SK-N-SH treated with all-trans-retinoic acid at 6 μM for 48 hours (cell line): ENCODE measurements around the gene SLC35F3.

ENCODE experiments used
- ATAC-seq: fragments of 200-7000 bp; cut with Tn5 transposase; 3 replicates; pipeline ENCODE4 v1.9.1; 2020; ENCODE audit warnings: mild to moderate bottlenecking, moderate library complexity
- ARNTL ChIP-seq: fragments of 450-650 bp; formaldehyde crosslinking; IDR thresholded peaks from 2 replicates; pipeline ENCODE4 v1.5.0; 2020; ENCODE audit warnings: low read depth, mild to moderate bottlenecking, moderate library complexity, borderline replicate concordance
- BACH2 ChIP-seq: fragments of 250-450 bp; sonication (Bioruptor Pico); IDR thresholded peaks from 2 replicates; pipeline ENCODE4 v1.9.0; 2021; ENCODE audit warnings: mild to moderate bottlenecking, borderline replicate concordance
- CSDC2 ChIP-seq: fragments of 250-450 bp; sonication (Bioruptor Pico); IDR thresholded peaks from 2 replicates; pipeline ENCODE4 v1.5.0; 2020; ENCODE audit warnings: mild to moderate bottlenecking, moderate library complexity
- ESRRG ChIP-seq: fragments of 250-450 bp; sonication (Bioruptor Pico); IDR thresholded peaks from 2 replicates; pipeline ENCODE4 v1.6.1; 2021; ENCODE audit warnings: mild to moderate bottlenecking
- GLIS3 ChIP-seq: fragments of 250-450 bp; sonication (Bioruptor Pico); IDR thresholded peaks from 2 replicates; pipeline ENCODE4 v1.5.0; 2020; ENCODE audit warnings: mild to moderate bottlenecking, moderate library complexity
- ISL1 ChIP-seq: fragments of 250-450 bp; sonication (Bioruptor Pico); IDR thresholded peaks from 2 replicates; pipeline ENCODE4 v2.1.2; 2022; ENCODE audit warnings: mild to moderate bottlenecking, moderate library complexity
- OSR1 ChIP-seq: fragments of 250-450 bp; sonication (Bioruptor Pico); IDR thresholded peaks from 2 replicates; pipeline ENCODE4 v1.8.0; 2022; ENCODE audit warnings: moderate library complexity, mild to moderate bottlenecking, inconsistent platforms
- PPARA ChIP-seq: fragments of 250-450 bp; sonication (Bioruptor Pico); IDR thresholded peaks from 2 replicates; pipeline ENCODE4 v1.5.0; 2020; ENCODE audit warnings: mild to moderate bottlenecking, borderline replicate concordance
- RARB ChIP-seq: fragments of 250-450 bp; sonication (Bioruptor Pico); IDR thresholded peaks from 2 replicates; pipeline ENCODE4 v1.8.0; 2021; ENCODE audit warnings: mild to moderate bottlenecking, moderate library complexity
- SNAI2 ChIP-seq: fragments of 250-450 bp; sonication (Bioruptor Pico); IDR thresholded peaks from 2 replicates; pipeline ENCODE4 v1.5.0; 2020; ENCODE audit warnings: mild to moderate bottlenecking, moderate library complexity
- TCF4 ChIP-seq: fragments of 250-450 bp; sonication (Bioruptor Pico); IDR thresholded peaks from 2 replicates; pipeline ENCODE4 v1.8.0; 2021; ENCODE audit warnings: mild to moderate bottlenecking, moderate library complexity, borderline replicate concordance
- TOX ChIP-seq: fragments of 250-450 bp; sonication (Bioruptor Pico); IDR thresholded peaks from 2 replicates; pipeline ENCODE4 v1.8.0; 2021; ENCODE audit warnings: mild to moderate bottlenecking, moderate library complexity, borderline replicate concordance
- ZC3H10 ChIP-seq: fragments of 250-450 bp; sonication (Bioruptor Pico); IDR thresholded peaks from 2 replicates; pipeline ENCODE4 v1.5.1; 2021; ENCODE audit warnings: mild to moderate bottlenecking, moderate library complexity
- ZFP3 ChIP-seq: fragments of 250-450 bp; sonication (Bioruptor Pico); IDR thresholded peaks from 2 replicates; pipeline ENCODE4 v1.5.0; 2020; ENCODE audit warnings: mild to moderate bottlenecking, moderate library complexity
- ZFP30 ChIP-seq: fragments of 450-650 bp; formaldehyde crosslinking; IDR thresholded peaks from 2 replicates; pipeline ENCODE4 v1.5.0; 2022; ENCODE audit warnings: mild to moderate bottlenecking, moderate library complexity
- ZNF70 ChIP-seq: fragments of 450-650 bp; formaldehyde crosslinking; IDR thresholded peaks from 2 replicates; pipeline ENCODE4 v1.5.0; 2020; ENCODE audit warnings: mild to moderate bottlenecking, moderate library complexity
- ZNF8 ChIP-seq: fragments of 450-650 bp; formaldehyde crosslinking; IDR thresholded peaks from 2 replicates; pipeline ENCODE4 v1.5.0; 2020; ENCODE audit warnings: mild to moderate bottlenecking, moderate library complexity
- TF ChIP-seq, protein P1 (sequence below): fragments of 250-450 bp; sonication (Bioruptor Pico); IDR thresholded peaks from 2 replicates; pipeline ENCODE4 v1.8.0; 2021; ENCODE audit warnings: low read depth, mild to moderate bottlenecking, moderate library complexity, borderline replicate concordance
- TF ChIP-seq, protein P2 (sequence below): fragments of 250-450 bp; sonication (Bioruptor Pico); IDR thresholded peaks from 2 replicates; pipeline ENCODE4 v1.5.1; 2021; ENCODE audit warnings: mild to moderate bottlenecking, moderate library complexity
- TF ChIP-seq, protein P3 (sequence below): fragments of 250-450 bp; sonication (Bioruptor Pico); IDR thresholded peaks from 2 replicates; pipeline ENCODE4 v1.8.0; 2020; ENCODE audit warnings: mild to moderate bottlenecking, moderate library complexity, borderline replicate concordance
- TF ChIP-seq, protein P4 (sequence below): fragments of 250-450 bp; sonication (Bioruptor Pico); IDR thresholded peaks from 2 replicates; pipeline ENCODE4 v1.5.1; 2020; ENCODE audit warnings: low read depth, mild to moderate bottlenecking, moderate library complexity

SLC35F3 gene

DNA sequence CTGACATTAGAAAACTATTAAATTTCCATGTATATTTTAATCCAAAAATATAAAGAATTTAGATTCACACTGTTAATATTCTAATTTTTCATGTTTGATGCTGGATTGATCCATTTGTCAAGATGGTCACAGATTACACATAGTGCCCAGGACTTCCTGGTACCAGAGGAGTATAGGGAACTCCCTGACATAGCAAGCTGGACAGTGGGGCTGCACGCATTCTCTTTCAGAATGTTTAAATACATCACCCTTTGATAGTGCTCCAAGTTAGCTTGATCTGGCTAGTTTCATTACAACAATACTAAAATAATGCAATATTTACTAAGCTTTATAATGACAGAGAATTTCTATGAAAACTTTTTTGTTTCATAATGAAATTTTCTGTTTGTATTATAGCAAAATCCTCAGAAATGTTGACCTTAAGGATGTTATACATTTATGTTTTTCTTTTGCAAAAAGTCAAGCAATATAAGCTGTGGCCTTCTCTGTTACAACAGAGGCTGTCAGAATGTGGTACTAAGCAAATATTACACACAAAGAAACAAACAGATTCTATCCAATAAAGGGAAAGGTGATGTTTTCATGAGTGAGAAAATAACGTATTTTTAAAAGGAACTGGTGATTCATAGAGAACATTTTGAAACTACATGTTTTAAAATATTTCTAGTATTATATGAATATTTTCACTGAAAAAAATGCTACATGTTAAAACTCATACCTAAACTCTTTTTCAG lies 84.7 kb downstream of the SLC35F3 start:
- TF ChIP-seq ZC3H10 (CRISPR knock-in tag), result no peak
- TF ChIP-seq, protein P1, sequence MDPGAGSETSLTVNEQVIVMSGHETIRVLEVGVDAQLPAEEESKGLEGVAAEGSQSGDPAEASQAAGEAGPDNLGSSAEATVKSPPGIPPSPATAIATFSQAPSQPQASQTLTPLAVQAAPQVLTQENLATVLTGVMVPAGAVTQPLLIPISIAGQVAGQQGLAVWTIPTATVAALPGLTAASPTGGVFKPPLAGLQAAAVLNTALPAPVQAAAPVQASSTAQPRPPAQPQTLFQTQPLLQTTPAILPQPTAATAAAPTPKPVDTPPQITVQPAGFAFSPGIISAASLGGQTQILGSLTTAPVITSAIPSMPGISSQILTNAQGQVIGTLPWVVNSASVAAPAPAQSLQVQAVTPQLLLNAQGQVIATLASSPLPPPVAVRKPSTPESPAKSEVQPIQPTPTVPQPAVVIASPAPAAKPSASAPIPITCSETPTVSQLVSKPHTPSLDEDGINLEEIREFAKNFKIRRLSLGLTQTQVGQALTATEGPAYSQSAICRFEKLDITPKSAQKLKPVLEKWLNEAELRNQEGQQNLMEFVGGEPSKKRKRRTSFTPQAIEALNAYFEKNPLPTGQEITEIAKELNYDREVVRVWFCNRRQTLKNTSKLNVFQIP (CRISPR knock-in tag), result no peak
- no peak for TF ChIP-seq BACH2 (CRISPR knock-in tag)
- no peak for TF ChIP-seq ZNF70
- TF ChIP-seq TOX (CRISPR knock-in tag), result no peak
- no peak for TF ChIP-seq ISL1 (CRISPR knock-in tag)
- TF ChIP-seq, protein P2, sequence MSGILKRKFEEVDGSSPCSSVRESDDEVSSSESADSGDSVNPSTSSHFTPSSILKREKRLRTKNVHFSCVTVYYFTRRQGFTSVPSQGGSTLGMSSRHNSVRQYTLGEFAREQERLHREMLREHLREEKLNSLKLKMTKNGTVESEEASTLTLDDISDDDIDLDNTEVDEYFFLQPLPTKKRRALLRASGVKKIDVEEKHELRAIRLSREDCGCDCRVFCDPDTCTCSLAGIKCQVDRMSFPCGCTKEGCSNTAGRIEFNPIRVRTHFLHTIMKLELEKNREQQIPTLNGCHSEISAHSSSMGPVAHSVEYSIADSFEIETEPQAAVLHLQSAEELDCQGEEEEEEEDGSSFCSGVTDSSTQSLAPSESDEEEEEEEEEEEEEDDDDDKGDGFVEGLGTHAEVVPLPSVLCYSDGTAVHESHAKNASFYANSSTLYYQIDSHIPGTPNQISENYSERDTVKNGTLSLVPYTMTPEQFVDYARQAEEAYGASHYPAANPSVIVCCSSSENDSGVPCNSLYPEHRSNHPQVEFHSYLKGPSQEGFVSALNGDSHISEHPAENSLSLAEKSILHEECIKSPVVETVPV (CRISPR knock-in tag), result no peak
- TF ChIP-seq ARNTL (CRISPR knock-in tag), result no peak
- TF ChIP-seq RARB (CRISPR knock-in tag), result no peak
- no peak for TF ChIP-seq ZNF8
- TF ChIP-seq OSR1, result no peak
- no peak for TF ChIP-seq GLIS3
- TF ChIP-seq ZFP3 (CRISPR knock-in tag), result no peak
- TF ChIP-seq ZFP30 (CRISPR knock-in tag), result no peak
- no peak for TF ChIP-seq PPARA (CRISPR knock-in tag)
- TF ChIP-seq TCF4 (CRISPR knock-in tag), result no peak
- TF ChIP-seq ESRRG (CRISPR knock-in tag), result no peak
- TF ChIP-seq SNAI2 (CRISPR knock-in tag), result no peak
- ATAC-seq, result no peak

DNA sequence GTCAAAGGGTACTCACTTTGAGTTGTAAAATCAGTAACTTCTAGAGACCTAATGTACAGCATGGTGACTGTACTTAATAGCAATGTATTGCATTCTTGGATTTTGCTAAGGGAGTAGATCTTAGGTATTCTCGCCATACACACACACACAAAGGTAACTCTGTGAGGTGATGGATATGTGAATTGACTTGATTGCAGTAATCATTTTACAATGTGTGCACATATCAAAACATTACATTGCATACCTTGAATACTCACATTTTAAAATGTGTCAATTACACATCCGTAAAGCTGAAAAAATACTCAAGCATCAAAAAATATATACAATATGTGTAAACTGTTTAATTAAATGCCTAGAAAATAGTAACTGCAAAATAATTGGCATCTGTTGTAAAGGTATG lies 86.0 kb downstream of the SLC35F3 start:
- no peak for ATAC-seq
- TF ChIP-seq ESRRG (CRISPR knock-in tag) (no peak), TOX (CRISPR knock-in tag) (no peak), SNAI2 (CRISPR knock-in tag) (no peak), ZFP3 (CRISPR knock-in tag) (no peak), TCF4 (CRISPR knock-in tag) (no peak), GLIS3 (no peak), ZNF8 (no peak), ZNF70 (no peak), PPARA (CRISPR knock-in tag) (no peak), BACH2 (CRISPR knock-in tag) (no peak), OSR1 (no peak), ZFP30 (CRISPR knock-in tag) (no peak), ISL1 (CRISPR knock-in tag) (no peak), ARNTL (CRISPR knock-in tag) (no peak), CSDC2 (CRISPR knock-in tag) (no peak)
- TF ChIP-seq, protein P3, sequence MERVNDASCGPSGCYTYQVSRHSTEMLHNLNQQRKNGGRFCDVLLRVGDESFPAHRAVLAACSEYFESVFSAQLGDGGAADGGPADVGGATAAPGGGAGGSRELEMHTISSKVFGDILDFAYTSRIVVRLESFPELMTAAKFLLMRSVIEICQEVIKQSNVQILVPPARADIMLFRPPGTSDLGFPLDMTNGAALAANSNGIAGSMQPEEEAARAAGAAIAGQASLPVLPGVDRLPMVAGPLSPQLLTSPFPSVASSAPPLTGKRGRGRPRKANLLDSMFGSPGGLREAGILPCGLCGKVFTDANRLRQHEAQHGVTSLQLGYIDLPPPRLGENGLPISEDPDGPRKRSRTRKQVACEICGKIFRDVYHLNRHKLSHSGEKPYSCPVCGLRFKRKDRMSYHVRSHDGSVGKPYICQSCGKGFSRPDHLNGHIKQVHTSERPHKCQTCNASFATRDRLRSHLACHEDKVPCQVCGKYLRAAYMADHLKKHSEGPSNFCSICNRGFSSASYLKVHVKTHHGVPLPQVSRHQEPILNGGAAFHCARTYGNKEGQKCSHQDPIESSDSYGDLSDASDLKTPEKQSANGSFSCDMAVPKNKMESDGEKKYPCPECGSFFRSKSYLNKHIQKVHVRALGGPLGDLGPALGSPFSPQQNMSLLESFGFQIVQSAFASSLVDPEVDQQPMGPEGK, result no peak
- TF ChIP-seq, protein P4, sequence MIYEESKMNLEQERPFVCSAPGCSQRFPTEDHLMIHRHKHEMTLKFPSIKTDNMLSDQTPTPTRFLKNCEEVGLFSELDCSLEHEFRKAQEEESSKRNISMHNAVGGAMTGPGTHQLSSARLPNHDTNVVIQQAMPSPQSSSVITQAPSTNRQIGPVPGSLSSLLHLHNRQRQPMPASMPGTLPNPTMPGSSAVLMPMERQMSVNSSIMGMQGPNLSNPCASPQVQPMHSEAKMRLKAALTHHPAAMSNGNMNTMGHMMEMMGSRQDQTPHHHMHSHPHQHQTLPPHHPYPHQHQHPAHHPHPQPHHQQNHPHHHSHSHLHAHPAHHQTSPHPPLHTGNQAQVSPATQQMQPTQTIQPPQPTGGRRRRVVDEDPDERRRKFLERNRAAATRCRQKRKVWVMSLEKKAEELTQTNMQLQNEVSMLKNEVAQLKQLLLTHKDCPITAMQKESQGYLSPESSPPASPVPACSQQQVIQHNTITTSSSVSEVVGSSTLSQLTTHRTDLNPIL (CRISPR knock-in tag), result no peak
- TF ChIP-seq, protein P1 (CRISPR knock-in tag), result no peak
- TF ChIP-seq, protein P2 (CRISPR knock-in tag), result no peak
